GM23338 (cell line): ENCODE measurements around the gene XPOT. TPM values are rescaled to one million over a fixed set of nuclear protein-coding genes. Genes with fewer than 3 reads are reported as not detected.

Source experiments
- ATAC-seq: fragments of 200-7000 bp; cut with Tn5 transposase; 3 replicates; pipeline ENCODE4 v1.9.1; 2020
- DNase-seq: peaks from one replicate; pipeline ENCODE4 v3.0.0-alpha.2; 2015; ENCODE audit warnings: low spot score
- H2AFZ ChIP-seq: fragments of 200-600 bp; sonication (generic); 2 replicates; pipeline ENCODE4 v1.8.0; 2016; ENCODE audit warnings: antibody characterized with exemption, mild to moderate bottlenecking, moderate library complexity
- H3F3A ChIP-seq: fragments of 200-600 bp; sonication (generic); replicated peaks from 2 replicates; pipeline ENCODE4 v1.8.0; 2017; ENCODE audit warnings: antibody characterized with exemption, mixed run types, low read depth
- H3K27ac ChIP-seq: fragments of 200-600 bp; sonication (generic); 2 replicates; pipeline ENCODE4 v1.6.1; 2016; ENCODE audit warnings: low read depth
- H3K27me3 ChIP-seq: fragments of 200-600 bp; sonication (generic); 2 replicates; pipeline ENCODE4 v1.8.0; 2016; ENCODE audit warnings: mild to moderate bottlenecking, mixed run types, moderate library complexity; ENCODE audit not compliant: insufficient read depth
- H3K36me3 ChIP-seq: fragments of 200-600 bp; sonication (generic); 2 replicates; pipeline ENCODE4 v1.8.0; 2016; ENCODE audit warnings: mild to moderate bottlenecking; ENCODE audit not compliant: insufficient read depth
- H3K4me1 ChIP-seq: fragments of 200-600 bp; sonication (generic); 2 replicates; pipeline ENCODE4 v1.8.0; 2016; ENCODE audit warnings: mild to moderate bottlenecking, moderate library complexity; ENCODE audit not compliant: insufficient read depth
- H3K4me2 ChIP-seq: fragments of 200-600 bp; sonication (generic); 2 replicates; pipeline ENCODE4 v1.7.1; 2017; ENCODE audit warnings: mixed run types
- H3K4me3 ChIP-seq: fragments of 200-600 bp; sonication (generic); 2 replicates; pipeline ENCODE4 v1.6.1; 2016; ENCODE audit warnings: mixed run types
- H3K79me2 ChIP-seq: fragments of 200-600 bp; sonication (generic); replicated peaks from 2 replicates; pipeline ENCODE4 v1.8.0; 2017; ENCODE audit warnings: mild to moderate bottlenecking; ENCODE audit not compliant: insufficient read depth
- H3K9me2 ChIP-seq: fragments of 200-600 bp; sonication (generic); 2 replicates; pipeline ENCODE4 v1.8.0; 2017; ENCODE audit not compliant: insufficient read depth
- H4K20me1 ChIP-seq: fragments of 200-600 bp; sonication (generic); replicated peaks from 2 replicates; pipeline ENCODE4 v1.8.0; 2017; ENCODE audit warnings: mild to moderate bottlenecking; ENCODE audit not compliant: insufficient read depth
- H3K27ac Mint-ChIP-seq: 2 replicates; pipeline ENCODE4 v1.8.0; 2020; ENCODE audit warnings: inconsistent platforms, mild to moderate bottlenecking, moderate library complexity, mixed read lengths
- H3K27me3 Mint-ChIP-seq: 3 replicates; pipeline ENCODE4 v1.8.0; 2022; ENCODE audit warnings: low read depth, mild to moderate bottlenecking, moderate library complexity, mixed read lengths, inconsistent platforms; ENCODE audit not compliant: insufficient read depth, poor library complexity
- H3K36me3 Mint-ChIP-seq: 3 replicates; pipeline ENCODE4 v1.8.0; 2021; ENCODE audit warnings: low read depth, mild to moderate bottlenecking, inconsistent platforms, moderate library complexity, mixed read lengths
- H3K4me1 Mint-ChIP-seq: 3 replicates; pipeline ENCODE4 v1.8.0; 2020; ENCODE audit warnings: mild to moderate bottlenecking, inconsistent platforms, mixed read lengths
- H3K4me3 Mint-ChIP-seq: 3 replicates; pipeline ENCODE4 v1.8.0; 2021; ENCODE audit warnings: moderate library complexity, mild to moderate bottlenecking, inconsistent platforms, mixed read lengths
- H3K9me3 Mint-ChIP-seq: 3 replicates; pipeline ENCODE4 v1.8.0; 2020; ENCODE audit warnings: moderate library complexity, mild to moderate bottlenecking, inconsistent platforms, mixed read lengths
- CREB1 ChIP-seq: fragments of 250-450 bp; sonication (Bioruptor Pico); IDR thresholded peaks from 2 replicates; pipeline ENCODE4 v1.5.0; 2020; ENCODE audit warnings: low read depth, mild to moderate bottlenecking, moderate library complexity
- EZH2 ChIP-seq: fragments of 200-600 bp; sonication (generic); IDR thresholded peaks from one replicate; pipeline ENCODE4 v1.8.0; 2017; ENCODE audit warnings: antibody characterized with exemption, mild to moderate bottlenecking, low read depth; ENCODE audit not compliant: unreplicated experiment
- EZH2phosphoT487 ChIP-seq: fragments of 200-600 bp; sonication (generic); IDR thresholded peaks from one replicate; pipeline ENCODE4 v1.8.1; 2018; ENCODE audit warnings: antibody characterized with exemption; ENCODE audit not compliant: unreplicated experiment
- JUNB ChIP-seq: IDR thresholded peaks from one replicate; pipeline ENCODE4 v1.6.1; 2016; ENCODE audit warnings: antibody characterized with exemption; ENCODE audit not compliant: unreplicated experiment
- NANOG ChIP-seq: IDR thresholded peaks from 2 replicates; pipeline ENCODE4 v1.6.1; 2016; ENCODE audit warnings: antibody characterized with exemption, borderline replicate concordance
- POLR2AphosphoS5 ChIP-seq: IDR thresholded peaks from 2 replicates; pipeline ENCODE4 v1.6.1; 2016; ENCODE audit warnings: antibody characterized with exemption, low read depth
- REST ChIP-seq: IDR thresholded peaks from one replicate; pipeline ENCODE4 v1.6.1; 2018; ENCODE audit warnings: antibody characterized with exemption; ENCODE audit not compliant: unreplicated experiment
- STAT1 ChIP-seq: IDR thresholded peaks from one replicate; pipeline ENCODE4 v1.6.1; 2016; ENCODE audit warnings: antibody characterized with exemption; ENCODE audit not compliant: unreplicated experiment
- ZNF114 ChIP-seq: fragments of 250-450 bp; sonication (Bioruptor Pico); IDR thresholded peaks from 2 replicates; pipeline ENCODE4 v1.5.0; 2020; ENCODE audit warnings: mild to moderate bottlenecking, moderate library complexity
- ZNF331 ChIP-seq: fragments of 250-450 bp; sonication (Bioruptor Pico); IDR thresholded peaks from 2 replicates; pipeline ENCODE4 v1.5.0; 2020; ENCODE audit warnings: low read depth, mild to moderate bottlenecking, moderate library complexity
- ZNF462 ChIP-seq: fragments of 250-450 bp; sonication (Bioruptor Pico); IDR thresholded peaks from 2 replicates; pipeline ENCODE4 v1.5.0; 2020; ENCODE audit warnings: mild to moderate bottlenecking, moderate library complexity
- polyA plus RNA-seq: library from polyadenylated mRNA; unstranded; fragments of >200 nt; fragmentation: Nextera tagmentation; extraction: Ambion mirVana; gene quantifications from 2 replicates; pipeline ENCODE4 v1.2.1, GENCODE V29; 2016
- total RNA-seq: library from RNA; depleted of rRNA; stranded (reverse); fragments of >200 nt; shearing (Covaris generic); gene quantifications from 2 replicates; pipeline ENCODE4 v1.2.3, GENCODE V29; 2014

The XPOT gene
- total and polyA plus RNA-seq, 2 experiments from 2014 or later = 58.7 to 145 TPM

- no peak overlapping the region for H3K27ac Mint-ChIP-seq
- H3K27me3 Mint-ChIP-seq = no peaks in the 10 kb centered on the region
- Histone ChIP-seq H3F3A (no peaks in the 10 kb centered on the region), H3K79me2 (peaks cover 80% of the 10 kb centered on the region), H3K4me2 (no peak overlapping the region), H4K20me1 (peaks cover 11% of the 10 kb centered on the region; the same call in 1 of the 2 replicates), H3K4me3 (no peak overlapping the region), H2AFZ (no peak overlapping the region), H3K27ac (no peak overlapping the region), H3K36me3 (no peaks in the 10 kb centered on the region; the same call in 1 of the 2 replicates), H3K4me1 (peaks cover 11% of the 10 kb centered on the region), H3K9me2 (no peaks in the 10 kb centered on the region), H3K27me3 (no peaks in the 10 kb centered on the region)
- no peaks in the 10 kb centered on the region; the same call in 2 of the 3 replicates for H3K9me3 Mint-ChIP-seq
- ATAC-seq (no peak), DNase-seq (no peak)
- peaks cover 26% of the 10 kb centered on the region for H3K4me1 Mint-ChIP-seq
- H3K36me3 Mint-ChIP-seq = peaks cover 23% of the 10 kb centered on the region; the same call in 2 of the 3 replicates
- TF ChIP-seq EZH2phosphoT487 = no peak
- TF ChIP-seq EZH2 = no peak
- no peak for TF ChIP-seq ZNF114 (CRISPR knock-in tag)
- TF ChIP-seq POLR2AphosphoS5 = no peak
- no peak for TF ChIP-seq NANOG
- no peak for TF ChIP-seq ZNF331 (CRISPR knock-in tag)
- TF ChIP-seq JUNB = no peak
- TF ChIP-seq STAT1 = no peak
- H3K4me3 Mint-ChIP-seq = no peak overlapping the region
Measured at GRCh38 chr12:64455506-64455905, 51.3 kb downstream of the XPOT start.

- Mint-ChIP-seq H3K27me3 (no peaks in the 10 kb centered on the region), H3K4me1 (peaks cover 20% of the 10 kb centered on the region), H3K4me3 (no peak overlapping the region), H3K36me3 (peaks cover 27% of the 10 kb centered on the region; the same call in 2 of the 3 replicates), H3K27ac (peak overlapping the region; percentile 37), H3K9me3 (no peaks in the 10 kb centered on the region; the same call in 2 of the 3 replicates)
- no peaks in the 10 kb centered on the region for H3K9me2 ChIP-seq
- no peak overlapping the region for H3K27ac ChIP-seq
- H3K36me3 ChIP-seq = peaks cover 4% of the 10 kb centered on the region; the same call in 1 of the 2 replicates
- peaks cover 11% of the 10 kb centered on the region; the same call in 1 of the 2 replicates for H4K20me1 ChIP-seq
- TF ChIP-seq EZH2 = no peak
- no peak for TF ChIP-seq NANOG
- TF ChIP-seq CREB1 (CRISPR knock-in tag) = no peak
- no peak for TF ChIP-seq JUNB
- TF ChIP-seq ZNF462 (CRISPR knock-in tag) = no peak
- TF ChIP-seq STAT1 = no peak
- TF ChIP-seq REST = no peak
- no peak for TF ChIP-seq POLR2AphosphoS5
- H3K4me1 ChIP-seq = peaks cover 6% of the 10 kb centered on the region; the same call in 1 of the 2 replicates
- peaks cover 80% of the 10 kb centered on the region for H3K79me2 ChIP-seq
- H3K4me2 ChIP-seq = no peak overlapping the region
- H3F3A ChIP-seq = no peaks in the 10 kb centered on the region
- H3K4me3 ChIP-seq = no peak overlapping the region
- DNase-seq (no peak), ATAC-seq (no peak)
- no peaks in the 10 kb centered on the region for H3K27me3 ChIP-seq
- no peak overlapping the region for H2AFZ ChIP-seq
Measured at GRCh38 chr12:64456119-64456518, 51.9 kb downstream of the XPOT start.
